ENCODE data around the gene NKX2-4. TPM values are rescaled to one million over a fixed set of nuclear protein-coding genes. Genes with fewer than 3 reads are reported as not detected.

NKX2-4 gene
- total RNA-seq, 2 donors from 2014 or later = not detected

Other genes starting within 250 kb of the NKX2-4 start
- gene XRN2, start 94.2 kb downstream of the NKX2-4 start, total RNA-seq = 10 to 100 TPM; 77.9 to 81.8 TPM
- not detected for gene NKX2-2, start 116.5 kb upstream of the NKX2-4 start, total RNA-seq

All from activated T-cell treated with anti-CD3 and anti-CD28 coated beads, Interleukin-2, amount 50 U/mL, for 72 hours (primary cell).